H1 (cell line): ENCODE data around the gene PMEPA1. TPM values are rescaled to one million over a fixed set of nuclear protein-coding genes. Genes with fewer than 3 reads are reported as not detected.

Experiments
- CTCF ChIA-PET: fragments of 300-600 bp; sonication (Branson Sonifier 250); formaldehyde crosslinking; loops from one replicate; lab custom pipeline; 2021; ENCODE audit not compliant: partially characterized antibody; lab: Charles Lee
- POLR2A ChIA-PET: fragments of 300-600 bp; sonication (Branson Sonifier 250); formaldehyde crosslinking; loops from one replicate; lab custom pipeline; 2021; ENCODE audit warnings: inconsistent platforms; ENCODE audit not compliant: partially characterized antibody; lab: Charles Lee
- DNase-seq, 2 experiments: peaks; one replicate each; pipeline versions ENCODE4 v3.0.0 to v3.0.0-alpha.2; 2010 to 2022; ENCODE audit warnings: low spot score in 2 of 2, low read depth in 1 of 2, mixed read lengths in 1 of 2
- FAIRE-seq: peaks from 2 replicates; lab custom pipeline; 2011; peaks lifted over from hg19 to GRCh38; lab: Jason Lieb, UNC
- H2AFZ ChIP-seq: 2 replicates; pipeline ENCODE4 v1.8.1; 2012; ENCODE audit warnings: low read length, inconsistent platforms
- H2AK5ac ChIP-seq: 2 replicates; pipeline ENCODE4 v1.6.1; 2013; ENCODE audit warnings: low read depth, low read length
- H2BK120ac ChIP-seq: replicated peaks from 2 replicates; pipeline ENCODE3; 2013; ENCODE audit warnings: low read depth, low read length, inconsistent platforms
- H2BK12ac ChIP-seq: 2 replicates; pipeline ENCODE4 v1.6.1; 2013; ENCODE audit warnings: low read depth, low read length
- H2BK15ac ChIP-seq: 2 replicates; pipeline ENCODE4 v1.6.1; 2013; ENCODE audit warnings: low read length
- H2BK20ac ChIP-seq: 2 replicates; pipeline ENCODE4 v1.6.1; 2013; ENCODE audit warnings: low read length
- H2BK5ac ChIP-seq: 2 replicates; pipeline ENCODE4 v1.6.1; 2013; ENCODE audit warnings: low read depth, low read length
- H3K14ac ChIP-seq: 2 replicates; pipeline ENCODE4 v1.6.1; 2013; ENCODE audit warnings: inconsistent platforms; ENCODE audit not compliant: insufficient read length
- H3K18ac ChIP-seq: 2 replicates; pipeline ENCODE4 v1.6.1; 2013; ENCODE audit warnings: low read length; ENCODE audit errors: extremely low read depth
- H3K23ac ChIP-seq: 2 replicates; pipeline ENCODE4 v1.6.1; 2013; ENCODE audit warnings: inconsistent platforms; ENCODE audit not compliant: insufficient read length
- H3K23me2 ChIP-seq: 2 replicates; pipeline ENCODE4 v1.6.1; 2013; ENCODE audit warnings: low read depth, low read length
- H3K27ac ChIP-seq: 2 replicates; pipeline ENCODE4 v1.6.1; 2011; ENCODE audit warnings: low read depth, low read length, inconsistent platforms
- H3K27me3 ChIP-seq, 4 experiments: replicated peaks in 1 of 4; 1 replicate in 1 of 4; 2 replicates in 3 of 4; pipeline versions ENCODE4 v1.6.1 to v1.8.1; 2011 to 2013; ENCODE audit warnings: low read length in 3 of 4, mild to moderate bottlenecking in 3 of 4, inconsistent platforms in 2 of 4, mixed read lengths in 2 of 4, moderate library complexity in 1 of 4; ENCODE audit not compliant: control insufficient read depth in 3 of 4, insufficient read depth in 3 of 4; ENCODE audit errors: extremely low read depth in 1 of 4
- H3K36me3 ChIP-seq, 4 experiments: 2 replicates each; pipeline versions ENCODE4 v1.6.1 to v1.8.1; 2011 to 2013; ENCODE audit warnings: mild to moderate bottlenecking in 4 of 4, low read length in 3 of 4, moderate library complexity in 2 of 4, control low read depth in 1 of 4, inconsistent platforms in 1 of 4; ENCODE audit not compliant: insufficient read depth in 4 of 4, control insufficient read depth in 2 of 4
- H3K4ac ChIP-seq: replicated peaks from 2 replicates; pipeline ENCODE3; 2013; ENCODE audit warnings: low read length, low read depth, mixed read lengths, inconsistent platforms; ENCODE audit not compliant: insufficient read length
- H3K4me1 ChIP-seq, 4 experiments: replicated peaks in 1 of 4; 1 replicate in 1 of 4; 2 replicates in 3 of 4; pipeline versions ENCODE4 v1.6.1 to v1.8.1; 2011 to 2013; ENCODE audit warnings: low read length in 3 of 4, inconsistent platforms in 2 of 4, mixed read lengths in 1 of 4; ENCODE audit not compliant: insufficient read depth in 4 of 4, control insufficient read depth in 3 of 4
- H3K4me2 ChIP-seq, 2 experiments: 2 replicates each; pipeline versions ENCODE4 v1.6.1 to v1.8.1; 2011 to 2013; ENCODE audit warnings: low read depth in 2 of 2, low read length in 2 of 2, control low read depth in 1 of 2, inconsistent platforms in 1 of 2, mild to moderate bottlenecking in 1 of 2; ENCODE audit not compliant: insufficient read depth in 1 of 2
- H3K4me3 ChIP-seq, 4 experiments: fragments of 200-600, 300-600 bp in 1 of 4; sonication (generic), shearing (Covaris generic), sonication (Bioruptor Twin) in 1 of 4; 2 replicates each; pipeline versions ENCODE4 v1.5.1 to v1.8.1; 2011 to 2016; ENCODE audit warnings: low read length in 4 of 4, low read depth in 3 of 4, control low read depth in 2 of 4, inconsistent platforms in 2 of 4, mild to moderate bottlenecking in 2 of 4, mixed read lengths in 1 of 4, moderate library complexity in 1 of 4; ENCODE audit not compliant: insufficient read depth in 2 of 4; ENCODE audit errors: extremely low read depth in 1 of 4
- H3K56ac ChIP-seq: replicated peaks from 2 replicates; pipeline ENCODE3; 2013; ENCODE audit warnings: low read depth, mild to moderate bottlenecking, mixed read lengths, low read length, inconsistent platforms; ENCODE audit not compliant: insufficient read length
- H3K79me1 ChIP-seq: 2 replicates; pipeline ENCODE4 v1.6.1; 2013; ENCODE audit warnings: low read depth, low read length, control low read depth
- H3K79me2 ChIP-seq, 2 experiments: 2 replicates each; pipeline versions ENCODE4 v1.6.1 to v1.8.1; 2012 to 2013; ENCODE audit warnings: low read length in 2 of 2, mild to moderate bottlenecking in 2 of 2, inconsistent platforms in 1 of 2; ENCODE audit not compliant: insufficient read depth in 2 of 2, control insufficient read depth in 1 of 2
- H3K9ac ChIP-seq, 4 experiments: replicated peaks in 1 of 4; 1 replicate in 1 of 4; 2 replicates in 3 of 4; pipeline versions ENCODE4 v1.6.1 to v1.8.1; 2011 to 2013; ENCODE audit warnings: low read depth in 3 of 4, low read length in 3 of 4, control low read depth in 2 of 4, mild to moderate bottlenecking in 2 of 4, moderate library complexity in 2 of 4, inconsistent platforms in 1 of 4; ENCODE audit errors: extremely low read depth in 1 of 4
- H3K9me3 ChIP-seq, 2 experiments: 2 replicates each; pipeline versions ENCODE4 v1.6.1 to v1.8.1; 2012 to 2013; ENCODE audit warnings: mild to moderate bottlenecking in 2 of 2, moderate library complexity in 2 of 2, control low read depth in 1 of 2, inconsistent platforms in 1 of 2, low read depth in 1 of 2, low read length in 1 of 2, mixed read lengths in 1 of 2; ENCODE audit not compliant: insufficient read depth in 2 of 2
- H4K20me1 ChIP-seq, 2 experiments: replicated peaks in 1 of 2; 2 replicates each; pipeline versions ENCODE3 to v1.8.1; 2011 to 2013; ENCODE audit warnings: inconsistent platforms in 2 of 2, low read length in 2 of 2, mild to moderate bottlenecking in 1 of 2; ENCODE audit not compliant: insufficient read depth in 2 of 2, control insufficient read depth in 1 of 2
- H4K5ac ChIP-seq: 2 replicates; pipeline ENCODE4 v1.6.1; 2013; ENCODE audit warnings: low read length, low read depth, mixed read lengths, inconsistent platforms; ENCODE audit not compliant: insufficient read length
- H4K8ac ChIP-seq: 2 replicates; pipeline ENCODE4 v1.8.0; 2013; ENCODE audit warnings: mild to moderate bottlenecking, moderate library complexity, low read length, inconsistent platforms; ENCODE audit not compliant: insufficient read depth; ENCODE audit errors: extremely low read depth
- H4K91ac ChIP-seq: replicated peaks from 2 replicates; pipeline ENCODE3; 2013; ENCODE audit warnings: low read length, mixed read lengths, inconsistent platforms; ENCODE audit not compliant: insufficient read length
- WGBS, 2 experiments: shearing (Covaris generic) in 1 of 2; methylation state at CpG; one replicate each; pipeline versions ENCODE4 v1.1.6 to v1.1.7; 2013 to 2015; ENCODE audit warnings: low lambda C conversion rate in 2 of 2, mixed read lengths in 2 of 2, inconsistent platforms in 1 of 2, low coverage in 1 of 2, missing lambda C conversion rate in 1 of 2; ENCODE audit not compliant: insufficient replicate concordance in 2 of 2, insufficient coverage in 1 of 2, insufficient read length in 1 of 2; ENCODE audit errors: extremely low coverage in 1 of 2, missing lambda C conversion rate in 1 of 2; 5-methylcytosine and 5-hydroxymethylcytosine counted together
- polyA plus RNA-seq, 7 experiments: library from polyadenylated mRNA; depleted of rRNA in 3 of 7; stranded (reverse) in 5 of 7; unstranded in 2 of 7; fragments of >200 nt in 5 of 7; fragments of 200-250 nt in 2 of 7; gene quantifications; 1 replicate in 5 of 7; 2 replicates in 1 of 7; 4 replicates in 1 of 7; pipeline versions ENCODE4 v1.2.1 to v1.2.3, GENCODE V29; 2011 to 2013; ENCODE audit warnings: missing spikeins in 2 of 7, mixed read lengths in 2 of 7
- total RNA-seq: library from RNA; stranded (reverse); fragmentation: NEBNext Ultra II Directional; extraction: Animal tissue kit (Norgen Biotek cat#: 25700); gene quantifications from 2 replicates; pipeline ENCODE4 v1.2.1, GENCODE V29; 2021

The PMEPA1 gene
- total and polyA plus RNA-seq, 2 of the 8 experiments (the other 6 are each of a cell fraction or from before 2014, with no cell fraction given): 12.7 to 20.5 TPM

GRCh38 chr20:57625978-57626377 is 83.8 kb downstream of the PMEPA1 start:
- Histone ChIP-seq H4K20me1 (no peaks in the 10 kb centered on the region), H2BK5ac (no peak overlapping the region), H3K23ac (no peak overlapping the region), H3K4me3 (no peak overlapping the region), H2BK20ac (no peak overlapping the region), H3K14ac (no peak overlapping the region), H3K27me3 (no peaks in the 10 kb centered on the region), H2BK15ac (no peak overlapping the region), H3K4me1 (no peaks in the 10 kb centered on the region), H3K36me3 (no peaks in the 10 kb centered on the region), H4K91ac (no peak overlapping the region), H2BK120ac (no peak overlapping the region), H3K27ac (no peak overlapping the region), H3K9ac (no peak overlapping the region), H3K9me3 (no peaks in the 10 kb centered on the region; a peak in 3 of 4 replicates), H3K79me2 (no peaks in the 10 kb centered on the region), H3K56ac (no peak overlapping the region), H3K23me2 (no peaks in the 10 kb centered on the region), H2AFZ (no peak overlapping the region), H3K4ac (no peak overlapping the region), H2AK5ac (no peak overlapping the region), H3K4me2 (no peak overlapping the region), H2BK12ac (no peak overlapping the region), H4K5ac (no peak overlapping the region), H3K18ac (no peak overlapping the region), H3K79me1 (no peaks in the 10 kb centered on the region), H4K8ac (no peak overlapping the region)
- 83% methylated on average over 2 of the region's 2 CpGs; no CpG with 5 or more reads in 1 of the 2 experiments for WGBS, 2 experiments
- DNase-seq: no peak
- CTCF ChIA-PET: interaction anchor here (1.7 kb wide), 1 partner anchor 461 kb away, joined by 4 read pairs; no protein-coding TSS in a partner anchor
- no peak for FAIRE-seq
- POLR2A ChIA-PET: no interaction called here
